DND-41 (cell line): ENCODE results near the gene PUDP.
A peak's percentile ranks its signal among the peaks of the same experiment; 100 is the strongest.

Experiments
- ATAC-seq: fragments of 200-7000 bp; cut with Tn5 transposase; 3 replicates; pipeline ENCODE4 v1.9.1; 2021; ENCODE audit warnings: low read depth; ENCODE audit not compliant: insufficient read depth
- DNase-seq: peaks from one replicate; pipeline ENCODE4 v3.0.0-alpha.2; 2020
- H2AFZ ChIP-seq: 2 replicates; pipeline ENCODE4 v1.6.0; 2012; ENCODE audit warnings: low read depth, low read length
- H3K27ac ChIP-seq: 2 replicates; pipeline ENCODE4 v1.5.1; 2012; ENCODE audit warnings: low read length, inconsistent platforms
- H3K27me3 ChIP-seq: fragments of 200-600 bp; sonication (generic); 2 replicates; pipeline ENCODE4 v1.6.0; 2012; ENCODE audit warnings: low read length, mild to moderate bottlenecking, inconsistent platforms; ENCODE audit not compliant: insufficient read depth, poor library complexity
- H3K36me3 ChIP-seq: 2 replicates; pipeline ENCODE4 v1.5.1; 2012; ENCODE audit warnings: low read length, inconsistent platforms; ENCODE audit not compliant: insufficient read depth
- H3K4me1 ChIP-seq: 2 replicates; pipeline ENCODE4 v1.5.1; 2012; ENCODE audit warnings: mild to moderate bottlenecking, low read length; ENCODE audit not compliant: insufficient read depth
- H3K4me2 ChIP-seq: 2 replicates; pipeline ENCODE4 v1.6.0; 2012; ENCODE audit warnings: mild to moderate bottlenecking, moderate library complexity, low read length, inconsistent platforms; ENCODE audit not compliant: insufficient read depth
- H3K4me3 ChIP-seq, 2 experiments: fragments of 200-600 bp in 1 of 2; shearing (Covaris generic) in 1 of 2; 2 replicates each; pipeline ENCODE4 v1.5.1; 2012 to 2016; ENCODE audit warnings: inconsistent platforms in 2 of 2, low read length in 2 of 2, mild to moderate bottlenecking in 2 of 2, low read depth in 1 of 2, moderate library complexity in 1 of 2
- H3K79me2 ChIP-seq: 2 replicates; pipeline ENCODE4 v1.6.0; 2012; ENCODE audit warnings: low read length, inconsistent platforms; ENCODE audit not compliant: insufficient read depth
- H3K9ac ChIP-seq: 2 replicates; pipeline ENCODE4 v1.6.0; 2012; ENCODE audit warnings: low read depth, mild to moderate bottlenecking, inconsistent platforms, low read length, moderate library complexity
- H3K9me3 ChIP-seq: 2 replicates; pipeline ENCODE4 v1.5.1; 2012; ENCODE audit warnings: low read length, moderate library complexity, mild to moderate bottlenecking, inconsistent platforms; ENCODE audit not compliant: insufficient read depth, severe bottlenecking
- H4K20me1 ChIP-seq: 2 replicates; pipeline ENCODE4 v1.6.0; 2012; ENCODE audit warnings: low read length; ENCODE audit not compliant: insufficient read depth
- CTCF ChIP-seq: IDR thresholded peaks from 2 replicates; pipeline ENCODE4 v1.5.1; 2012; ENCODE audit warnings: borderline replicate concordance, low read length, moderate library complexity, mild to moderate bottlenecking; ENCODE audit not compliant: poor library complexity, severe bottlenecking; ENCODE audit errors: extremely low read depth
- EZH2 ChIP-seq: IDR thresholded peaks from 3 replicates; pipeline ENCODE4 v1.6.1; 2012; ENCODE audit warnings: borderline replicate concordance, low read depth, mild to moderate bottlenecking, moderate library complexity, low read length, inconsistent platforms; ENCODE audit not compliant: severe bottlenecking

The PUDP gene

DNA sequence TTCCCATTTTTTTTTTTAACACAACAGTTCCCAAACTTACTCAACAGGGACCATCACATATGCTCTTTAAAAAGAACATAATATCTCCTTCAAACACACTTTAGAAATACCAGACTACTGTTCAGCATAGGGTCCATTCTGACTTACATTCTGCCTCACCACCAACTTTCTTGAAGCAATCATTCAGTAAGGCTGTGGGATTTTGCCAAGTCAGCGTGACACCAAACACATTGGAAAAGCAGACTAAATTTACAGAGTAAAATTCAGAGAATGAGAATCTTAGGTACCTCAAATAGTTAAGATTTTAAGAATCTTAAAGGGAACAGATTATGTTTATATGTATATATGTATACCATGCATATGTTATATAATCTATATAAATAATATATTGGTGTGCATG lies 7.2 kb upstream of the PUDP start:
- Histone ChIP-seq H4K20me1 (no peaks in the 10 kb centered on the region), H2AFZ (no peak overlapping the region), H3K36me3 (peaks cover 4% of the 10 kb centered on the region), H3K27me3 (no peaks in the 10 kb centered on the region), H3K4me2 (no peak overlapping the region), H3K79me2 (peaks cover 37% of the 10 kb centered on the region), H3K9me3 (no peaks in the 10 kb centered on the region), H3K4me3 (no peak overlapping the region), H3K9ac (no peak overlapping the region), H3K4me1 (peaks cover 58% of the 10 kb centered on the region), H3K27ac (no peak overlapping the region)
- DNase-seq (no peak), ATAC-seq (no peak)
- TF ChIP-seq EZH2 (no peak), CTCF (no peak)

DNA sequence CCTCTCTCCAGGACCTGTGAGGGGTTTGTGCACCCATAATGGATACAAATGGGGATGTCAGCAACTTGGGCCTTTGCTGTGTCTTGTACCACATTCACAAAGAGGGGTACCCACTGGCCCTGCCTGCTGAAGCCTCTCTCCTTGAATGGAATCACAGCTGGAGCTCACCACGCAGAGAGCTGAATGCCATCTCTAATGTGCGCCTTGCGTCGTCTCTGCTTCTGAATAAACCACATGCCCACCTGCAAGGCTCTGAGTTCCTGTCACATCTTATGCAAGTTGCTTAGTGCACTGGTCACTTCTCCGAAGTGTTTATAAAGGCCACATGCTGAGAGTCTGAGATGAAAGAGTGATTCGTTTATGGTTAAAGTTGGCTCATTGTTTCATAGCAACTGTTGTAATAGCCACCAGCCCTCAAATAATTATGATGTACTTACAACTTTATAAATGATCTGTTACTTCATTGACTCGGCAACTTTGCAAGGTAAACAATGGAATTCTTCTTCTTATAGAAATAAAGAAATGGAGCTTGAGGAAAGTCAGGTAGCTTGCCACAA lies 6.2 kb upstream of the PUDP start:
- no peak overlapping the region for H3K9ac ChIP-seq
- TF ChIP-seq EZH2 = no peak
- no peak for TF ChIP-seq CTCF
- H3K9me3 ChIP-seq = no peaks in the 10 kb centered on the region
- H3K4me3 ChIP-seq = no peak overlapping the region
- H3K4me2 ChIP-seq = no peak overlapping the region
- H2AFZ ChIP-seq = no peak overlapping the region
- H4K20me1 ChIP-seq = no peaks in the 10 kb centered on the region
- peak; percentile 70 for DNase-seq
- peaks cover 59% of the 10 kb centered on the region for H3K4me1 ChIP-seq
- peak overlapping the region; percentile 59 for H3K27ac ChIP-seq
- ATAC-seq = peak; percentile 88
- H3K36me3 ChIP-seq = peaks cover 4% of the 10 kb centered on the region
- H3K27me3 ChIP-seq = no peaks in the 10 kb centered on the region
- peaks cover 45% of the 10 kb centered on the region for H3K79me2 ChIP-seq

GRCh38 chrX:7153231-7153630 lies 5.3 kb upstream of the PUDP start:
- TF ChIP-seq EZH2 = no peak
- no peak for TF ChIP-seq CTCF
- Histone ChIP-seq H3K9me3 (no peaks in the 10 kb centered on the region), H3K36me3 (peaks cover 4% of the 10 kb centered on the region), H3K79me2 (peaks cover 52% of the 10 kb centered on the region), H3K27me3 (no peaks in the 10 kb centered on the region), H3K4me3 (no peak overlapping the region), H3K4me2 (no peak overlapping the region), H3K27ac (peak overlapping the region; percentile 59), H4K20me1 (no peaks in the 10 kb centered on the region), H3K4me1 (peaks cover 62% of the 10 kb centered on the region), H2AFZ (no peak overlapping the region), H3K9ac (no peak overlapping the region)
- no peak for ATAC-seq
- DNase-seq = no peak
